Nephron (organoid): ENCODE measurements around the gene ZIC5.
"Not testable (repeated sequence)": the region's sequence is repeated elsewhere in the genome, so short reads cannot be mapped to it uniquely, and the experiment has no call there.

ENCODE experiments used
- H3K27ac Mint-ChIP-seq, 3 experiments: 2 replicates each; pipeline ENCODE4 v1.8.0; 2020; ENCODE audit warnings: mixed read lengths in 3 of 3, mild to moderate bottlenecking in 2 of 3, moderate library complexity in 1 of 3
- H3K27me3 Mint-ChIP-seq: 2 replicates; pipeline ENCODE4 v1.8.0; 2021; ENCODE audit warnings: low read depth, mild to moderate bottlenecking, moderate library complexity, mixed read lengths
- H3K36me3 Mint-ChIP-seq: 2 replicates; pipeline ENCODE4 v1.8.0; 2020; ENCODE audit warnings: low read depth, mixed read lengths
- H3K4me1 Mint-ChIP-seq: 2 replicates; pipeline ENCODE4 v1.8.0; 2020; ENCODE audit warnings: mixed read lengths
- H3K4me3 Mint-ChIP-seq, 3 experiments: 2 replicates each; pipeline ENCODE4 v1.8.0; 2020; ENCODE audit warnings: mild to moderate bottlenecking in 3 of 3, mixed read lengths in 3 of 3, moderate library complexity in 2 of 3
- H3K9me3 Mint-ChIP-seq: 2 replicates; pipeline ENCODE4 v1.8.0; 2020; ENCODE audit warnings: mixed read lengths
- TF ChIP-seq, protein P1 (sequence below), 3 experiments: fragments of 200-600 bp; sonication (generic); IDR thresholded peaks; one replicate each; pipeline ENCODE4 v1.5.0; 2021; ENCODE audit warnings: antibody characterized with exemption in 3 of 3; ENCODE audit not compliant: unreplicated experiment in 3 of 3

The ZIC5 gene

DNA sequence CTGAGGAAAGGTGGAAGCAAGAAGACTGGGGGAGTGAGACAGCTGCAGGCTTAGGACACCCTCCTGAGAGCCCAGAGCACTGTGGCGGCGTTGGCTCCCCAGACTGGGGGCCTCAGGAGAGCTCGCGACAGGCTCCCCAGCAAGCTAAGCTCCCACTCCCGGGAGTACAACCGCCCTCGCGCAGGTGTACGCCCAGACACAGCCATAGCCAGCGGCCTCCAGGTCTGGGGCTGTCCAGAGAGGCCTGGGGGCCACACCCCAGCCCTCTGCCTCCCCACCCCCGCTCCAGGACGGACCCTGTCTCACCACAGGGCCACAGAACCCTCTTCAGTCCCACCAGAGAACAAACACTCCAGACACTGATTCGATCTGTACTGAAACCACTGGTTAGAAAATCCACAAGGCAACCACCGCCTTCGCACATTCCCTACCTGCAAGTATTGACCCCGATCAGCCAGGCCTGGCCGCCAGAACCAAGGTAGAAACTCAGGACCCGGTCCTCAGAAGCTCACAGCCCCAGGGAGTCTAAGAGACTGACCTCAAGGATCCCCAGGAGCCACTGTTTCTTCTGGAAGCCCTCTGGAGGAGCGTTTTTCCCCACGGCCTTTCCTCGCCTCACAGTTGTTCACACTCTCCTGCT lies 16.3 kb downstream of the ZIC5 start:
- no peaks in the 10 kb centered on the region for H3K36me3 Mint-ChIP-seq

DNA sequence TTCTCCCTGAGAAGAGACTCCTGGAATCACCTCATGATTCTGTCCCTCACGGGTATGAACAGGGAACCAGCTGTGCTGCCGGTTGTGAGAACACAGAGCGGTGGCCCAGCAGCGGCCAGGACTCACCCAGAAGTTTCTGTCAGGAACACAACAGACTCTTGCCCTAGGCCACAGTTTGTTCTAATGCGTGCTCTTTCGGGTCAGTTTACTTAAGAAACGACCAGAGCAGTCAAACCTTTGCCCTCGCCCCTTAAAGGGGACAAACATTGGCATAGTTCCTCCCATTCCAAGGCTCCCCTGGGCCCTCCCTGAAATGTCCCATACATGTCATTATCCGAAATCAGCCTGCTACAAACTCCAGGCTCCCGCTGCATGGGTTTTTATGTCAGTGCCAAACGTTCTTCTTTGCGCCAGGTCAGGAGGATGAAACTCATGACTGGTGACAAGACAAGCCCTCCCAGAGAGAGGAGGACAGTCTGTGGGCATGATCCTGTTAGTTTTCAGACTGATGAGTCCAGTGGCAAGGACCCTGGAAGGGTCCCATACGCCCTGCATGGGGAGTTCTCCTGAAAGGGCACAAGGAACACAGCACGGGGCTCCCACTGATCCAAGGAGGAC lies 18.3 kb downstream of the ZIC5 start:
- H3K9me3 Mint-ChIP-seq: no peaks in the 10 kb centered on the region
- peak overlapping the region in 1 of 3 experiments; percentile 36 for H3K4me3 Mint-ChIP-seq
- H3K27me3 Mint-ChIP-seq: peaks cover 86% of the 10 kb centered on the region
- H3K27ac Mint-ChIP-seq: peak overlapping the region in 1 of 3 experiments; percentile 3
- H3K36me3 Mint-ChIP-seq: no peaks in the 10 kb centered on the region
- H3K4me1 Mint-ChIP-seq: peaks cover 48% of the 10 kb centered on the region
- TF ChIP-seq, protein P1, sequence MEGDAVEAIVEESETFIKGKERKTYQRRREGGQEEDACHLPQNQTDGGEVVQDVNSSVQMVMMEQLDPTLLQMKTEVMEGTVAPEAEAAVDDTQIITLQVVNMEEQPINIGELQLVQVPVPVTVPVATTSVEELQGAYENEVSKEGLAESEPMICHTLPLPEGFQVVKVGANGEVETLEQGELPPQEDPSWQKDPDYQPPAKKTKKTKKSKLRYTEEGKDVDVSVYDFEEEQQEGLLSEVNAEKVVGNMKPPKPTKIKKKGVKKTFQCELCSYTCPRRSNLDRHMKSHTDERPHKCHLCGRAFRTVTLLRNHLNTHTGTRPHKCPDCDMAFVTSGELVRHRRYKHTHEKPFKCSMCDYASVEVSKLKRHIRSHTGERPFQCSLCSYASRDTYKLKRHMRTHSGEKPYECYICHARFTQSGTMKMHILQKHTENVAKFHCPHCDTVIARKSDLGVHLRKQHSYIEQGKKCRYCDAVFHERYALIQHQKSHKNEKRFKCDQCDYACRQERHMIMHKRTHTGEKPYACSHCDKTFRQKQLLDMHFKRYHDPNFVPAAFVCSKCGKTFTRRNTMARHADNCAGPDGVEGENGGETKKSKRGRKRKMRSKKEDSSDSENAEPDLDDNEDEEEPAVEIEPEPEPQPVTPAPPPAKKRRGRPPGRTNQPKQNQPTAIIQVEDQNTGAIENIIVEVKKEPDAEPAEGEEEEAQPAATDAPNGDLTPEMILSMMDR (IDR thresholded peaks at IDR 0.05; ENCODE audit: unreplicated experiment in 3 of 3): no peak

More for the DNA sequence above, 16.3 kb downstream of the ZIC5 start:
- H3K27ac Mint-ChIP-seq: peak overlapping the region; percentile 47 to 65 (median 58)
- peaks cover 100% of the 10 kb centered on the region for H3K27me3 Mint-ChIP-seq
- H3K4me1 Mint-ChIP-seq: peaks cover 48% of the 10 kb centered on the region
- H3K9me3 Mint-ChIP-seq: no peaks in the 10 kb centered on the region
- TF ChIP-seq, protein P1 (IDR thresholded peaks at IDR 0.05; ENCODE audit: unreplicated experiment in 3 of 3): no peak
- peak overlapping the region; percentile 81 to 88 (median 88) for H3K4me3 Mint-ChIP-seq

DNA sequence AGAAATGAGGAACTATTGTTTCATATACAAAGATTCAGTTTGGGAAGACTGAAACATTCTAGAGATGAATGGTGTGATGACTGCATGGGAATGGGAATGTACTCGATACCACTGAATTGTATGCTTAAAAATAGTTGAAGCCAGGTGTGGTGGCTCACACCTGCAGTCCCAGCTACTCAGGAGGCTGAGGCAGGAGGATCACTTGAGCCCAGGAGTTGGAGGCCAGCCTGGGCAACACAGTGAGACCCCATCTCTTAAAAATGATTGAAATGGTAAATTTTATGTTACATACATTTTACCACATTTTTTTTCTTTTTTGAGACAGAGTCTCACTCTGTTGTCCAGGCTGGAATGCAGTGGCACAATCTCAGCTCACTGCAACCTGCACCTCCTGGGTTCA lies 19.9 kb downstream of the ZIC5 start:
- peaks cover 82% of the 10 kb centered on the region for H3K27me3 Mint-ChIP-seq
- not testable (repeated sequence) for H3K27ac Mint-ChIP-seq, H3K9me3 Mint-ChIP-seq, H3K4me3 Mint-ChIP-seq, H3K36me3 Mint-ChIP-seq
- H3K4me1 Mint-ChIP-seq: peaks cover 39% of the 10 kb centered on the region

DNA sequence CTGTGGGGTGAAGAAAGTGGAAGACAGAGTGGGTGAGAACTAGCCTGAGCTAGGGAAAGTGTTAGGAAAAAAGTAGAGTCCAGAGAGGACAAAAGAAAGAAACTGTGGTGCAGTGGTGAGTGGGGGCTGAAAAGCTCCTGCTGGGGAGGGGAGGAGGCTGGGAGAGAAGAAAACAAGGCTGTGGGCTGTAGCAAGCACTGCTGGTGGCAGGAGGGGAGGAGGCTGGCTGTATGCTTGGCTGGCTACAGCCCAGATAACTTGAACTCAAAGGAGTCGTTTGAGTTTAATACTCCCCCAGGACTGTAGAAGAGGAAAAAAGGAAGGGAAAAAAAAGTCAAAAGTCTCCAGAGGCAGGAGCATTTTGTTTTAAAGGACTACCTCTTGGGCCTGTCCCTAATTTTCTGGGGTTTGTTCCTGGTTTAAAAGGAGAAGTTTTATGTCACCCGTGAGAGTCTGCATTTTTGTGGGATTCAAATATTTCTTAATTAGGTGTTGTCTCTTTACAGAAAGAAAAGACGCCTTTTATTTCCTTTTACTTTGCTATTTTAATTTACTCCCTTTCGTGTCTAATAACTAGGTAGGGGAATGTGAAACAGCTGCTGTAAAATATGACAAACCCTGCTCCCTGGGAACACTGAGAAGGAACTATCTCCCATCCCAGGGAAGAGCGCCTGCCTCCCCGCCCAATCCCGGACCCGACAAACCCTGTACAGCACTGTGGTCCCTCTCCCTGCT lies 21.7 kb downstream of the ZIC5 start:
- TF ChIP-seq, protein P1 (IDR thresholded peaks at IDR 0.05; ENCODE audit: unreplicated experiment in 3 of 3): no peak
- H3K27ac Mint-ChIP-seq: peak overlapping the region; percentile 57 to 88 (median 83)
- no peaks in the 10 kb centered on the region for H3K36me3 Mint-ChIP-seq
- H3K27me3 Mint-ChIP-seq: peaks cover 68% of the 10 kb centered on the region
- H3K4me1 Mint-ChIP-seq: peaks cover 28% of the 10 kb centered on the region
- peak overlapping the region; percentile 1 to 24 (median 7) for H3K4me3 Mint-ChIP-seq
- no peaks in the 10 kb centered on the region for H3K9me3 Mint-ChIP-seq

DNA sequence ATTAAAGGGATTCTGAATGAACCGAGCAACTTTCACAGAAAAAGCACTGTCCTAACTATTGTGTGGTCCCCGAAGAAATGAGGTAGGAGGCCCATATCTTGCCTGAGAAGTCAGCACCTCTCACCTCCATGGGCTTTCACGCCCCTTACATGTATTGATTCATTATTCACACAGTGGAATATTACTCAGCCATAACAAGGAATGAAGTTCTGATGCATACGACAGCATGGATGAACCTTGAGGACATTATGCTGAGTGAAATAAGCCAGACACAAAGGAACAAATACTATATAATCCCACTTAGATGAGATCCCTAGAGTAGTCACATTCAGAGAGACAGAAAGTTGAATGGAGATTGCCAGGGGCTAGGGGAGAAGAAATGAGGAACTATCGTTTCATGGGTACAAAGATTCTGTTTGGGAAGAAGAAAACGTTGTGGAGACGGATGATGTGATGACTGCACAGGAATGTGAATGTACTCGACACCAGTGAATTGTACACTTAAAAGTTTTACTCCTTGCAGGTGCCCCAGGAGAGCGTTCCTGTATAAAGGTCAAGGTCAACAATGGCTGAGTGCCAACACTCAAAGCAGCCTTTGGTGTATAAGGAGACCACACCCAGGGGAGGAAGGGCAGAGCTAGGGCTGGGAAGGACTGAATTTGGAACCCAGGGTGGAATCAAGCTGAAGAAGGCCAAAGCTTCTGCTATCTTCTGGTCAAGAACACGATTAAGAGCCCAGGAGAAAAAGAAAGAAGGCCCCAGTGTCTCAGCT lies 22.5 kb downstream of the ZIC5 start:
- H3K27ac Mint-ChIP-seq: peak overlapping the region; percentile 57 to 88 (median 83)
- no peaks in the 10 kb centered on the region for H3K36me3 Mint-ChIP-seq
- no peaks in the 10 kb centered on the region for H3K9me3 Mint-ChIP-seq
- peaks cover 60% of the 10 kb centered on the region for H3K27me3 Mint-ChIP-seq
- H3K4me3 Mint-ChIP-seq: peak overlapping the region; percentile 1 to 24 (median 7)
- H3K4me1 Mint-ChIP-seq: peaks cover 28% of the 10 kb centered on the region
- TF ChIP-seq, protein P1 (IDR thresholded peaks at IDR 0.05; ENCODE audit: unreplicated experiment in 3 of 3): no peak

DNA sequence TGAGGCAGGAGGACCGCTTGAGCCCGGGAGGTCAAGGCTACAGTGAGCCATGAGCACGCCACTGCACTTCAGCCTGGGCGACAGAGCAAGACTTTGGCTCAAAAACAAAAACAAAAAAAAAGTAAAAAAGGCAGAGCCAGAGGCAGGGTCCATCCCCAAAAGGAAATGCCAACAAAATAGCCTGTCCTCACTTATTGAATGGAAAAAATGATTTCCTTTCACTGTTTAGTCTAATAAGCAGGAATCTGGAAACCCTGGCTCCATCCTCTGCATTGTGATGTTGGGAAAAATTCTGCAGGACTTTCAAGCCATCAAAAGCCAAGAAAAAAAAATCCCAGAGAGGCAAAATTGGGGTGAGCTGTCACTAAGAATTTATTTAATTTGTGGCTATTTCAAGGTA lies 23.2 kb downstream of the ZIC5 start:
- Mint-ChIP-seq H3K4me1 (peaks cover 28% of the 10 kb centered on the region), H3K4me3 (no peak overlapping the region), H3K9me3 (no peaks in the 10 kb centered on the region), H3K27ac (no peak overlapping the region), H3K27me3 (peaks cover 54% of the 10 kb centered on the region), H3K36me3 (no peaks in the 10 kb centered on the region)
- TF ChIP-seq, protein P1 (IDR thresholded peaks at IDR 0.05; ENCODE audit: unreplicated experiment in 3 of 3): no peak
